HepG2 (cell line): Measurements from ENCODE around the gene OTOP2. TPM values are rescaled to one million over a fixed set of nuclear protein-coding genes. Genes with fewer than 3 reads are reported as not detected.

Source experiments
- ATAC-seq: fragments of 200-7000 bp; cut with Tn5 transposase; 3 replicates; pipeline ENCODE4 v1.9.1; 2020; ENCODE audit warnings: mild to moderate bottlenecking, moderate library complexity
- BruUV-seq: library from RNA; stranded (reverse); fragments of 400-500 nt; replicated peaks from 2 replicates; lab custom pipeline; 2021; lab: Mats Ljungman, UMichigan
- CTCF ChIA-PET: fragments of 300-600 bp; formaldehyde crosslinking; extraction: SDS; loops from one replicate; lab custom pipeline; 2021; ENCODE audit warnings: low total read pairs, inconsistent platforms, low intra/inter-chr PET ratio; lab: Yijun Ruan, JAX
- POLR2A ChIA-PET: fragments of 350-600 bp; sonication (Branson Sonifier 250); formaldehyde crosslinking; loops from one replicate; lab custom pipeline; 2020; ENCODE audit warnings: antibody characterized with exemption, inconsistent platforms; lab: Yijun Ruan, JAX
- DNase-seq: peaks from one replicate; pipeline ENCODE4 v3.0.0-alpha.2; 2015; ENCODE audit warnings: low spot score
- FAIRE-seq: peaks from 3 replicates; lab custom pipeline; 2011; peaks lifted over from hg19 to GRCh38; lab: Jason Lieb, UNC
- H2AFZ ChIP-seq: one replicate; pipeline ENCODE4 v1.6.1; 2011; ENCODE audit warnings: low read length, inconsistent platforms
- H3K27ac ChIP-seq: fragments of 300-600 bp; 3 replicates; pipeline ENCODE4 v1.8.0; 2011; ENCODE audit warnings: mixed run types, mild to moderate bottlenecking, mixed read lengths, low read length, inconsistent platforms; ENCODE audit not compliant: insufficient read depth; ENCODE audit errors: extremely low read length
- H3K27me3 ChIP-seq, 2 experiments: fragments of 200-600 bp in 1 of 2; 2 replicates in 1 of 2; 3 replicates in 1 of 2; pipeline versions ENCODE4 v1.6.0 to v1.8.0; 2011; ENCODE audit warnings: low read length in 2 of 2, mild to moderate bottlenecking in 2 of 2, moderate library complexity in 2 of 2, inconsistent platforms in 1 of 2; ENCODE audit not compliant: insufficient read depth in 2 of 2, control insufficient read depth in 1 of 2
- H3K36me3 ChIP-seq, 2 experiments: fragments of 200-600 bp in 1 of 2; replicated peaks in 1 of 2; 2 replicates in 1 of 2; 3 replicates in 1 of 2; pipeline versions ENCODE4 v1.5.1 to v1.8.0; 2011; ENCODE audit warnings: low read length in 2 of 2, inconsistent platforms in 1 of 2; ENCODE audit not compliant: insufficient read depth in 2 of 2, control insufficient read depth in 1 of 2
- H3K4me1 ChIP-seq: 2 replicates; pipeline ENCODE4 v1.5.1; 2012; ENCODE audit warnings: low read length, inconsistent platforms; ENCODE audit not compliant: insufficient read depth
- H3K4me2 ChIP-seq: 2 replicates; pipeline ENCODE4 v1.6.0; 2011; ENCODE audit warnings: low read depth, low read length, inconsistent platforms
- H3K4me3 ChIP-seq, 3 experiments: fragments of 200-600 bp in 1 of 3; sonication (generic), shearing (Covaris generic) in 1 of 3; replicated peaks in 1 of 3; 2 replicates each; pipeline ENCODE4 v1.5.1; 2011 to 2016; ENCODE audit warnings: low read length in 3 of 3, inconsistent platforms in 2 of 3, low read depth in 2 of 3, mild to moderate bottlenecking in 2 of 3, control low read depth in 1 of 3, mixed read lengths in 1 of 3; ENCODE audit not compliant: insufficient read depth in 1 of 3
- H3K79me2 ChIP-seq: one replicate; pipeline ENCODE4 v1.6.1; 2011; ENCODE audit warnings: low read length, inconsistent platforms; ENCODE audit not compliant: insufficient read depth
- H3K9ac ChIP-seq: 2 replicates; pipeline ENCODE4 v1.6.0; 2011; ENCODE audit warnings: mild to moderate bottlenecking, low read depth, low read length, inconsistent platforms; ENCODE audit not compliant: insufficient read depth
- H3K9me3 ChIP-seq: 2 replicates; pipeline ENCODE4 v1.5.1; 2012; ENCODE audit warnings: mild to moderate bottlenecking, low read length
- H4K20me1 ChIP-seq: 2 replicates; pipeline ENCODE4 v1.6.0; 2011; ENCODE audit warnings: inconsistent platforms, mild to moderate bottlenecking, low read length, moderate library complexity; ENCODE audit not compliant: insufficient read depth
- FOXC1 ChIP-seq: sonication (generic); formaldehyde crosslinking; IDR thresholded peaks from 2 replicates; pipeline ENCODE4 v1.8.0; 2022; ENCODE audit warnings: mild to moderate bottlenecking, missing genetic modification reagents, borderline replicate concordance
- GABPB1 ChIP-seq: IDR thresholded peaks from 2 replicates; pipeline ENCODE4 v1.6.1; 2016; ENCODE audit warnings: mild to moderate bottlenecking, missing genetic modification reagents, moderate library complexity, missing compliant biosample characterization
- GATA4 ChIP-seq: sonication (generic); IDR thresholded peaks from 2 replicates; pipeline ENCODE4 v1.6.1; 2016; ENCODE audit warnings: antibody characterized with exemption, low read depth, borderline replicate concordance
- IKZF4 ChIP-seq: sonication (generic); formaldehyde crosslinking; IDR thresholded peaks from 2 replicates; pipeline ENCODE4 v1.5.1; 2020; ENCODE audit warnings: borderline replicate concordance, mild to moderate bottlenecking, low read depth, missing genetic modification reagents; ENCODE audit errors: not compliant biosample characterization
- JARID2 ChIP-seq: sonication (generic); formaldehyde crosslinking; IDR thresholded peaks from 2 replicates; pipeline ENCODE4 v1.8.1; 2023; ENCODE audit warnings: missing genetic modification reagents, inconsistent platforms; ENCODE audit not compliant: insufficient replicate concordance
- KLF11 ChIP-seq: IDR thresholded peaks from 2 replicates; pipeline ENCODE4 v1.6.1; 2016; ENCODE audit warnings: missing compliant biosample characterization
- PHF21A ChIP-seq: sonication (generic); formaldehyde crosslinking; IDR thresholded peaks from 2 replicates; pipeline ENCODE4 v1.5.0; 2020; ENCODE audit warnings: mild to moderate bottlenecking, missing genetic modification reagents
- SAFB2 ChIP-seq: sonication (generic); formaldehyde crosslinking; IDR thresholded peaks from 2 replicates; pipeline ENCODE4 v1.5.1; 2020; ENCODE audit warnings: missing genetic modification reagents, low read depth, mild to moderate bottlenecking, borderline replicate concordance
- SATB2 ChIP-seq: sonication (generic); formaldehyde crosslinking; IDR thresholded peaks from 2 replicates; pipeline ENCODE4 v1.5.0; 2020; ENCODE audit warnings: missing genetic modification reagents
- TEF ChIP-seq: sonication (generic); formaldehyde crosslinking; IDR thresholded peaks from 2 replicates; pipeline ENCODE4 v1.5.0; 2020; ENCODE audit warnings: missing genetic modification reagents
- ZFP91 ChIP-seq: sonication (generic); formaldehyde crosslinking; IDR thresholded peaks from 2 replicates; pipeline ENCODE4 v1.9.0; 2022; ENCODE audit warnings: missing genetic modification reagents, mild to moderate bottlenecking, borderline replicate concordance
- ZMYM3 ChIP-seq: sonication (generic); formaldehyde crosslinking; IDR thresholded peaks from 2 replicates; pipeline ENCODE4 v1.5.1; 2020; ENCODE audit warnings: mild to moderate bottlenecking, missing genetic modification reagents
- ZNF30 ChIP-seq: sonication (generic); formaldehyde crosslinking; IDR thresholded peaks from 2 replicates; pipeline ENCODE4 v1.5.0; 2020; ENCODE audit warnings: mild to moderate bottlenecking, missing genetic modification reagents
- ZNF577 ChIP-seq: sonication (generic); formaldehyde crosslinking; IDR thresholded peaks from 2 replicates; pipeline ENCODE4 v1.4.0; 2020; ENCODE audit warnings: mild to moderate bottlenecking, low read depth, missing genetic modification reagents, borderline replicate concordance
- ZNF720 ChIP-seq: sonication (generic); formaldehyde crosslinking; IDR thresholded peaks from 2 replicates; pipeline ENCODE4 v1.4.0; 2020; ENCODE audit warnings: missing genetic modification reagents
- ZNF780A ChIP-seq: sonication (generic); formaldehyde crosslinking; IDR thresholded peaks from 2 replicates; pipeline ENCODE4 v1.8.0; 2022; ENCODE audit warnings: mild to moderate bottlenecking, missing genetic modification reagents, moderate library complexity
- WGBS: methylation state at CpG from one replicate; pipeline ENCODE4 v1.1.6; 2017; ENCODE audit warnings: low lambda C conversion rate; 5-methylcytosine and 5-hydroxymethylcytosine counted together
- in situ Hi-C: cut with HindIII; loops from 2 replicates; pipeline ENCODE4 v1.10.0; 2017; ENCODE audit warnings: low pct_unique_long_range_greater_than_20kb; ENCODE audit not compliant: extremely low pct_ligation_motif_present
- intact Hi-C: fragments of 100-400 bp; cut with micrococcal nuclease; formaldehyde crosslinking; loops from one replicate; pipeline ENCODE4 v1.10.0; 2022; ENCODE audit not compliant: unreplicated experiment
- polyA plus RNA-seq, 8 experiments: library from polyadenylated mRNA; depleted of rRNA in 3 of 8; stranded (reverse) in 7 of 8; unstranded in 1 of 8; fragments of >200 nt; fragmentation: Illumina TruSeq in 4 of 8; extraction: Trizol in 4 of 8; gene quantifications; 2 replicates each; pipeline versions ENCODE4 v1.2.1 to v1.2.3, GENCODE V29; 2011 to 2016; ENCODE audit warnings: low read depth in 4 of 8, missing spikeins in 1 of 8, mixed read lengths in 1 of 8; ENCODE audit not compliant: insufficient read depth in 1 of 8
- total RNA-seq, 5 experiments: library from RNA; depleted of rRNA; stranded (reverse); fragments of >200 nt; fragmentation: Illumina TruSeq; extraction: Trizol; gene quantifications; 2 replicates each; pipeline ENCODE4 v1.2.3, GENCODE V29; 2016; ENCODE audit warnings: low read depth in 1 of 5

Gene OTOP2
- total and polyA plus RNA-seq, 2 of the 13 experiments (the other 11 are each of a cell fraction or from before 2014, with no cell fraction given), result not detected

DNA sequence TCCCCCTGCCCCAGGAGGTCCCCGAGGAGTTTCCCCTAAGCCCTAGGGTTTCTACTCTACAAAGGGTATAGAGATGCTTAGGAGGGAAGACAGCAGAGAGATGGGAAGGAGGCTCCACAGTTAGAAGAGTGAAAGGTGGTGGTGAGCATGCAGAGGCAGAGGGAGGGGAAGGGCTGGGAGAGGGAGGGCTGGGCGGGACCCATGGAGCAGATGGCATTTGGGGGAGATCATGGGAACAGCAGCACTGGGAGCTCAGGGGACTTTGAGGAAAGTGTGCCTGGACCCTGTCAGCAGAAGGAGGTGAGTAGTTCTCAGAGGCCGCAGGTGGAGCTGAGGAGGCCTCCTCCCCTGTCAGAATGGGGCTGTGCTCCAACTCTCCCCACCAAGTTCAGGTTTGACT lies 11.0 kb downstream of the OTOP2 start:
- intact Hi-C loops (no loop called here), in situ Hi-C loops (no loop called here)
- ChIA-PET CTCF (no interaction called here), POLR2A (no interaction called here)
- Histone ChIP-seq H3K27me3 (peaks cover 19 to 93% of the 10 kb centered on the region in 2 experiments), H4K20me1 (no peaks in the 10 kb centered on the region), H3K4me1 (no peaks in the 10 kb centered on the region), H3K36me3 (no peaks in the 10 kb centered on the region), H3K4me2 (no peak overlapping the region), H2AFZ (no peak overlapping the region), H3K4me3 (no peak overlapping the region), H3K79me2 (no peaks in the 10 kb centered on the region), H3K9ac (no peak overlapping the region), H3K9me3 (no peaks in the 10 kb centered on the region), H3K27ac (no peak overlapping the region)
- ATAC-seq (no peak), FAIRE-seq (no peak), DNase-seq (no peak)
- no TSS peak for BruUV-seq
- TF ChIP-seq IKZF4 (CRISPR knock-in tag), result no peak
- TF ChIP-seq ZMYM3 (CRISPR knock-in tag), result no peak
- TF ChIP-seq SATB2 (CRISPR knock-in tag), result no peak
- no peak for TF ChIP-seq KLF11 (CRISPR knock-in tag)
- no peak for TF ChIP-seq GATA4
- no peak for TF ChIP-seq ZNF720 (CRISPR knock-in tag)
- TF ChIP-seq PHF21A (CRISPR knock-in tag), result no peak
- no peak for TF ChIP-seq ZNF577 (CRISPR knock-in tag)
- no peak for TF ChIP-seq JARID2 (CRISPR knock-in tag)
- no peak for TF ChIP-seq FOXC1
- TF ChIP-seq ZFP91, result no peak
- no peak for TF ChIP-seq ZNF30 (CRISPR knock-in tag)
- no peak for TF ChIP-seq ZNF780A
- no peak for TF ChIP-seq SAFB2 (CRISPR knock-in tag)
- TF ChIP-seq TEF (CRISPR knock-in tag), result no peak
- no peak for TF ChIP-seq GABPB1
- WGBS, result 48% methylated on average over 3 of the region's 3 CpGs
